ENCODE measurements around the gene NTM. TPM values are rescaled to one million over a fixed set of nuclear protein-coding genes. Genes with fewer than 3 reads are reported as not detected.

The NTM gene
- polyA plus RNA-seq, 4 donors: 0.94 to 3.1 (median 1.4) TPM; not detected in 1

GRCh38 chr11:131932584-131933325, 562.3 kb downstream of the NTM start:
- FAIRE-seq (no peak), DNase-seq (no peak)
- Histone ChIP-seq H3K9me3 (ENCODE audit: control insufficient read depth in 2 of 2, insufficient read depth in 1 of 2, low read depth in 1 of 2, low read length in 1 of 2) (no peaks in the 10 kb centered on the region), H3K4me1 (ENCODE audit: control insufficient read depth in 3 of 3, insufficient read depth in 2 of 3, low read depth in 1 of 3, low read length in 2 of 3) (no peaks in the 10 kb centered on the region), H3K27ac (ENCODE audit: low read depth in 1 of 3, low read length in 2 of 3) (no peak overlapping the region), H3K4me3 (ENCODE audit: low read depth in 1 of 3, low read length in 3 of 3) (no peak overlapping the region), H3K36me3 (ENCODE audit: control insufficient read depth in 3 of 3, insufficient read depth in 2 of 3, low read depth in 1 of 3, low read length in 3 of 3) (no peaks in the 10 kb centered on the region), H3K27me3 (ENCODE audit: control insufficient read depth in 3 of 3, insufficient read depth in 3 of 3, low read length in 3 of 3) (no peaks in the 10 kb centered on the region)
- WGBS, 3 donors: 25 to 61% (median 41%) methylated on average over 13 of the region's 13 CpGs

- peaks cover 0 to 3% (median 0%) of the 10 kb centered on the region in 3 donors for H3K27me3 ChIP-seq (ENCODE audit: control insufficient read depth in 3 of 3, insufficient read depth in 3 of 3, low read length in 3 of 3)
- FAIRE-seq: no peak
- H3K4me1 ChIP-seq (ENCODE audit: control insufficient read depth in 3 of 3, insufficient read depth in 2 of 3, low read depth in 1 of 3, low read length in 2 of 3): no peaks in the 10 kb centered on the region
- no peak for DNase-seq
- WGBS, 3 donors: 71 to 85% (median 74%) methylated on average over 4 of the region's 4 CpGs
- no peaks in the 10 kb centered on the region for H3K9me3 ChIP-seq (ENCODE audit: control insufficient read depth in 2 of 2, insufficient read depth in 1 of 2, low read depth in 1 of 2, low read length in 1 of 2)
- H3K27ac ChIP-seq (ENCODE audit: low read depth in 1 of 3, low read length in 2 of 3): no peak overlapping the region
- H3K4me3 ChIP-seq (ENCODE audit: low read depth in 1 of 3, low read length in 3 of 3): no peak overlapping the region
- H3K36me3 ChIP-seq (ENCODE audit: control insufficient read depth in 3 of 3, insufficient read depth in 2 of 3, low read depth in 1 of 3, low read length in 3 of 3): no peaks in the 10 kb centered on the region
Measured at GRCh38 chr11:131934006-131934405, 563.6 kb downstream of the NTM start.

- no peak for FAIRE-seq
- H3K27ac ChIP-seq (ENCODE audit: low read depth in 1 of 3, low read length in 2 of 3): no peak overlapping the region
- WGBS, 3 donors: 76 to 79% (median 79%) methylated on average over 6 of the region's 6 CpGs
- H3K4me3 ChIP-seq (ENCODE audit: low read depth in 1 of 3, low read length in 3 of 3): no peak overlapping the region
- H3K27me3 ChIP-seq (ENCODE audit: control insufficient read depth in 3 of 3, insufficient read depth in 3 of 3, low read length in 3 of 3): peaks cover 0 to 7% (median 0%) of the 10 kb centered on the region in 3 donors
- no peaks in the 10 kb centered on the region for H3K36me3 ChIP-seq (ENCODE audit: control insufficient read depth in 3 of 3, insufficient read depth in 2 of 3, low read depth in 1 of 3, low read length in 3 of 3)
- no peaks in the 10 kb centered on the region for H3K4me1 ChIP-seq (ENCODE audit: control insufficient read depth in 3 of 3, insufficient read depth in 2 of 3, low read depth in 1 of 3, low read length in 2 of 3)
- H3K9me3 ChIP-seq (ENCODE audit: control insufficient read depth in 2 of 2, insufficient read depth in 1 of 2, low read depth in 1 of 2, low read length in 1 of 2): no peaks in the 10 kb centered on the region
- DNase-seq: no peak
Measured at GRCh38 chr11:131938351-131938751, 567.9 kb downstream of the NTM start.

GRCh38 chr11:131940126-131940525, 569.7 kb downstream of the NTM start:
- 36 to 53% (median 38%) methylated on average over 4 of the region's 4 CpGs for WGBS, 3 donors
- H3K9me3 ChIP-seq (ENCODE audit: control insufficient read depth in 2 of 2, insufficient read depth in 1 of 2, low read depth in 1 of 2, low read length in 1 of 2): no peaks in the 10 kb centered on the region
- DNase-seq: no peak

GRCh38 chr11:131942878-131943277, 572.5 kb downstream of the NTM start:
- no peak for DNase-seq
- no peak for FAIRE-seq
- Histone ChIP-seq H3K27ac (ENCODE audit: low read depth in 1 of 3, low read length in 2 of 3) (no peak overlapping the region), H3K36me3 (ENCODE audit: control insufficient read depth in 3 of 3, insufficient read depth in 2 of 3, low read depth in 1 of 3, low read length in 3 of 3) (no peaks in the 10 kb centered on the region), H3K9me3 (ENCODE audit: control insufficient read depth in 2 of 2, insufficient read depth in 1 of 2, low read depth in 1 of 2, low read length in 1 of 2) (no peaks in the 10 kb centered on the region), H3K27me3 (ENCODE audit: control insufficient read depth in 3 of 3, insufficient read depth in 3 of 3, low read length in 3 of 3) (peaks cover 0 to 7% (median 0%) of the 10 kb centered on the region in 3 donors), H3K4me3 (ENCODE audit: low read depth in 1 of 3, low read length in 3 of 3) (no peak overlapping the region), H3K4me1 (ENCODE audit: control insufficient read depth in 3 of 3, insufficient read depth in 2 of 3, low read depth in 1 of 3, low read length in 2 of 3) (no peaks in the 10 kb centered on the region)
- WGBS, 3 donors: 71 to 78% (median 75%) methylated on average over 7 of the region's 7 CpGs

More at GRCh38 chr11:131940126-131940525, 569.7 kb downstream of the NTM start:
- Histone ChIP-seq H3K27me3 (ENCODE audit: control insufficient read depth in 3 of 3, insufficient read depth in 3 of 3, low read length in 3 of 3) (peaks cover 0 to 7% (median 0%) of the 10 kb centered on the region in 3 donors), H3K4me3 (ENCODE audit: low read depth in 1 of 3, low read length in 3 of 3) (no peak overlapping the region), H3K4me1 (ENCODE audit: control insufficient read depth in 3 of 3, insufficient read depth in 2 of 3, low read depth in 1 of 3, low read length in 2 of 3) (no peaks in the 10 kb centered on the region), H3K36me3 (ENCODE audit: control insufficient read depth in 3 of 3, insufficient read depth in 2 of 3, low read depth in 1 of 3, low read length in 3 of 3) (no peaks in the 10 kb centered on the region), H3K27ac (ENCODE audit: low read depth in 1 of 3, low read length in 2 of 3) (no peak overlapping the region)
- no peak for FAIRE-seq

GRCh38 chr11:131943295-131943694, 572.9 kb downstream of the NTM start:
- 19 to 69% (median 32%) methylated on average over 6 of the region's 6 CpGs for WGBS, 3 donors
- H3K36me3 ChIP-seq (ENCODE audit: control insufficient read depth in 3 of 3, insufficient read depth in 2 of 3, low read depth in 1 of 3, low read length in 3 of 3): no peaks in the 10 kb centered on the region
- H3K9me3 ChIP-seq (ENCODE audit: control insufficient read depth in 2 of 2, insufficient read depth in 1 of 2, low read depth in 1 of 2, low read length in 1 of 2): no peaks in the 10 kb centered on the region
- no peaks in the 10 kb centered on the region for H3K4me1 ChIP-seq (ENCODE audit: control insufficient read depth in 3 of 3, insufficient read depth in 2 of 3, low read depth in 1 of 3, low read length in 2 of 3)
- peaks cover 0 to 4% (median 0%) of the 10 kb centered on the region in 3 donors for H3K27me3 ChIP-seq (ENCODE audit: control insufficient read depth in 3 of 3, insufficient read depth in 3 of 3, low read length in 3 of 3)
- no peak overlapping the region for H3K27ac ChIP-seq (ENCODE audit: low read depth in 1 of 3, low read length in 2 of 3)
- FAIRE-seq (no peak), DNase-seq (no peak)
- no peak overlapping the region for H3K4me3 ChIP-seq (ENCODE audit: low read depth in 1 of 3, low read length in 3 of 3)

GRCh38 chr11:131944736-131945135, 574.3 kb downstream of the NTM start:
- no peak overlapping the region for H3K27ac ChIP-seq (ENCODE audit: low read depth in 1 of 3, low read length in 2 of 3)
- peaks cover 0 to 2% (median 0%) of the 10 kb centered on the region in 3 donors for H3K27me3 ChIP-seq (ENCODE audit: control insufficient read depth in 3 of 3, insufficient read depth in 3 of 3, low read length in 3 of 3)
- no peak overlapping the region for H3K4me3 ChIP-seq (ENCODE audit: low read depth in 1 of 3, low read length in 3 of 3)
- DNase-seq (no peak), FAIRE-seq (no peak)
- H3K9me3 ChIP-seq (ENCODE audit: control insufficient read depth in 2 of 2, insufficient read depth in 1 of 2, low read depth in 1 of 2, low read length in 1 of 2): no peaks in the 10 kb centered on the region
- H3K36me3 ChIP-seq (ENCODE audit: control insufficient read depth in 3 of 3, insufficient read depth in 2 of 3, low read depth in 1 of 3, low read length in 3 of 3): no peaks in the 10 kb centered on the region
- WGBS, 3 donors: 75 to 89% (median 86%) methylated on average over 6 of the region's 6 CpGs
- no peaks in the 10 kb centered on the region for H3K4me1 ChIP-seq (ENCODE audit: control insufficient read depth in 3 of 3, insufficient read depth in 2 of 3, low read depth in 1 of 3, low read length in 2 of 3)

- Histone ChIP-seq H3K9me3 (ENCODE audit: control insufficient read depth in 2 of 2, insufficient read depth in 1 of 2, low read depth in 1 of 2, low read length in 1 of 2) (no peaks in the 10 kb centered on the region), H3K36me3 (ENCODE audit: control insufficient read depth in 3 of 3, insufficient read depth in 2 of 3, low read depth in 1 of 3, low read length in 3 of 3) (no peaks in the 10 kb centered on the region), H3K4me1 (ENCODE audit: control insufficient read depth in 3 of 3, insufficient read depth in 2 of 3, low read depth in 1 of 3, low read length in 2 of 3) (no peaks in the 10 kb centered on the region), H3K27me3 (ENCODE audit: control insufficient read depth in 3 of 3, insufficient read depth in 3 of 3, low read length in 3 of 3) (no peaks in the 10 kb centered on the region), H3K4me3 (ENCODE audit: low read depth in 1 of 3, low read length in 3 of 3) (no peak overlapping the region), H3K27ac (ENCODE audit: low read depth in 1 of 3, low read length in 2 of 3) (no peak overlapping the region)
- no peak for DNase-seq
- 81 to 85% (median 82%) methylated on average over 7 of the region's 7 CpGs for WGBS, 3 donors
- no peak for FAIRE-seq
Measured at GRCh38 chr11:131945706-131946105, 575.3 kb downstream of the NTM start.

GRCh38 chr11:131947511-131947910, 577.1 kb downstream of the NTM start:
- Histone ChIP-seq H3K27ac (ENCODE audit: low read depth in 1 of 3, low read length in 2 of 3) (no peak overlapping the region), H3K4me1 (ENCODE audit: control insufficient read depth in 3 of 3, insufficient read depth in 2 of 3, low read depth in 1 of 3, low read length in 2 of 3) (no peaks in the 10 kb centered on the region), H3K4me3 (ENCODE audit: low read depth in 1 of 3, low read length in 3 of 3) (no peak overlapping the region), H3K9me3 (ENCODE audit: control insufficient read depth in 2 of 2, insufficient read depth in 1 of 2, low read depth in 1 of 2, low read length in 1 of 2) (no peaks in the 10 kb centered on the region), H3K27me3 (ENCODE audit: control insufficient read depth in 3 of 3, insufficient read depth in 3 of 3, low read length in 3 of 3) (no peaks in the 10 kb centered on the region), H3K36me3 (ENCODE audit: control insufficient read depth in 3 of 3, insufficient read depth in 2 of 3, low read depth in 1 of 3, low read length in 3 of 3) (no peaks in the 10 kb centered on the region)
- FAIRE-seq (no peak), DNase-seq (no peak)
- 75 to 89% (median 81%) methylated on average over 2 of the region's 2 CpGs for WGBS, 3 donors

Measured in small intestine (tissue), 7 donors.